NCI-H1417 treated with DMSO at 0.1 percent for 48 hours (cell line): ENCODE results near the gene NAGA.
"Not testable (repeated sequence)": the region's sequence is repeated elsewhere in the genome, so short reads cannot be mapped to it uniquely, and the experiment has no call there.

ENCODE experiments used
- DNase-seq: peaks from one replicate; lab custom pipeline; 2025; lab: John Stamatoyannopoulos, UW

The NAGA gene

DNA sequence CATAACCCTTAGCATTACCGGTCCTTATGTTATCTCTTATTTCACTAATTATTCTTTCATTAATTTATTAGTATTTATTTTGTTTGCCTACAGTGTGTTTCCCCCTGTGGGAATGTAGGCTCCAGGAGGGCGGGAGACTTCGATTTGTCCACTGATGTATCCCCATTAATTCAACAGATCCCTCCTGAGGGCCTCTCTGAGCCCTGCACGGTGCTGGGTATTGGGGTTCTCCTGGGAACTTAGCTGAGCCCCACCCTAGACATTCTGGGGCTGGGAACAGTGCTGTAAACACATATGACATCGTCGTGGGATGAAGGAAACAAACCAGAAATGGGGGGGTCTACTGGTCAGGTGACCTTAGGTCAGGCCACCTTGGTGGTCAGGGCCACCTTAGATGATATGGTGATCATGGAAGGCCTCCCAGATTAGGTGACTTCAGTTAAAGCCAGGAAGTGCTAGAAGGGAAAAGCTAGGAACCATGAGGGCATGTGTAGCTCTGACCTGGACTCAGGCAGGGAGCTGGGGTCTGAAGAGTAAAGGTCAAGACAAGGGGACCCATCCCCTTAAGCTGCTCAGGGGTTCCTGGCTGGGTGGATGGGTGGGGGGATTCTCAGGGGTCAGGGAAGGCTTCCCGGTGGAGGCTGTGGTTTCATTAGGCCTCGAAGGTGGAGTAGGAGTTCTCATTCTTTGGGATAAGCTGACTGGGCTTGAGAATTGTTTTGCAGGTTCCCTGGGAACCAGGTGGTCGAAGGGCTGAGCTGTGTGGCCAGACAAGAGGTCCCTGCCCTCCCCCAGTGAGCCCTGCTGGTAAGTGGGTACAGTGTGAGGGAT is 4.4 kb upstream of the NAGA start:
- no peak for DNase-seq

DNA sequence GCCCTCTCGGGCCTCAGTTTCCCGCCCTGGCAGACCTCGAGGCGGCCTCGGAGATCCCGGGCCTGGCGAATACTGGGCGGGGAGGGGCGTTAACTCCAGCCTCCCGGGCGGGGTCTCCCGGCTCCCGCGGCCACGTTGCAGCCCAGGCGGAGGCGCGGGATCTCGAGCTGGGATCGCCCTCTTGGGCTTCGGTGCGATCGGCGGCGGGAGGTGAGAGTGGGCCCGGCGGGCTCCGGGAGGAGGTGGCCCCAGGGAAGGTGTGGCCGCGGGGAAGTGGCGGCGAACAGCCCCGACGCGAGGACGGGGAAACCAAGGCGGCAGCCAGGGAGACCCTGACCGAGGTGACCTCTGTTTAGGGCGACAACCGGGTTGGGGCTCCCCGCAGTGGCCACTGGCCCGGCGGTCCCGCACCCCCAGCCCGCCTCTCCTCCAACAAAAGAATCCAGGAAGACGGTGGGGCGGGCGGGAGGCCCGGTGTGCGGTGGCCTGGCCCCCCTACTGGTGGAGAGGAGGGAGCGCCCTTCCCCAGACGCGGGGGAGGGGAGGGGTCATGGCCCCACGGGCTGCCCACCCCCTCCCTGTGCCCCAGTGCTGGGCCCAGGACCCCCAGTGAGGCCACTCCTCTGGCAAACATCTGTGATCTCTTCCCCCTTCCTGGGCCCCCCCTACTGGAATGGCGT is 3.7 kb upstream of the NAGA start, which contains the start of gene PHETA2:
Gene PHETA2, plus strand, starts transcription at position 117 of the 680 bp plus-strand sequence. CDS start 3,046 bp downstream, outside the sequence.
- no peak for DNase-seq

DNA sequence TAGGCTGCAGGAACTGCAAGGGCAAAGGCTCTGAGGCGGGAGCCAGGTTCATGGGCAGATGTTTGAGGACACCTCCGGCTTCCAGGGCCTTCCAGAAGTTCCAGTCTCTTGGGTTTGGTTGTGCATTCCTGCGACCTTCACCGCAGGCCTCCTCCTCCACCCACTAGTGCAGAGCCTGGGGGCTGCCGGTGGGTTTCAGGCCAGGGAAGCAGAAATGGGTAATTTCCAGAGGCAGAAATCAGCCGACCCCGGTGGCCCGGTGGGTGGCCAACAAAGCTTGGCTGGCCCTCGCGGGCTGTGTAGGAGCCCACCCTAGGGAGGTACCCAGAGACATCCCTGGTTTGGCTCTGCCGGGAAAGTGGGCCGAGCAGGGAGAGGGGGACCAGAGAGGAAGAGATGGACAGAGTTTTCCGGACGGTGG is 3.0 kb upstream of the NAGA start:
- no peak for DNase-seq

DNA sequence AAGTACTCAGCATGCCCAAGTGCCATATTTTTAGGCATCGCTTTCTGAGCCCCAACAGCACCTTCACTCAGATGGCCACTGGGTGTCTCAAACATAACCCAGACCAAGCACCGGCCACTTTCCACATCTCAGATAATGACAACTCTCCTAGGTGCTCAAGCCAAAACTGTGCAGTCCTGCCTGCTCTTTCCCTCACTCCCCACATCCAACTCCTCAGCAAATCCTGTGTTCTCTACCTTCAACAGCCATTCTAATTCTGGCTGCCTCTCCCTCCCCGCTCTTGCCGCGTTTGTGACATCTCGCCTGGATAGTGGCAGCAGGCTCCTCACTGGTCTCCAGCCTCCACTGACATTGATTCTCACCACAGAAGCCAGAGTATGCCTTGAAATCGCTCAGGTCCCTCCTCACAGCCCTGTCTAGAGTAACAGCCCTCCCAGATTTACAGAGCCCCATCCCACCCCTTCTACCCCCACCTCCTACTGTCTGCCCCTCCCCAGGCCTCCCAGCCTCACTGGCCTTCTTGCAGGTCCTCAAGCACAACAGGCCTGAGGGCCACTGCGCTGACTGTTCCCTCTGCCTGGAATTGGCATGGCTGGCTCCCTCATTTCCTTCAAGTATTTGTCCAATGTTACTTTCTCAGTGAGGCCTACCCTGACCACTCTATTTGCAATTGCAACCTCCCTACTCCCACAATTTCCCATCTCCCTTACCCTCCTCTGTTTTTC is 2.2 kb upstream of the NAGA start:
- no peak for DNase-seq

DNA sequence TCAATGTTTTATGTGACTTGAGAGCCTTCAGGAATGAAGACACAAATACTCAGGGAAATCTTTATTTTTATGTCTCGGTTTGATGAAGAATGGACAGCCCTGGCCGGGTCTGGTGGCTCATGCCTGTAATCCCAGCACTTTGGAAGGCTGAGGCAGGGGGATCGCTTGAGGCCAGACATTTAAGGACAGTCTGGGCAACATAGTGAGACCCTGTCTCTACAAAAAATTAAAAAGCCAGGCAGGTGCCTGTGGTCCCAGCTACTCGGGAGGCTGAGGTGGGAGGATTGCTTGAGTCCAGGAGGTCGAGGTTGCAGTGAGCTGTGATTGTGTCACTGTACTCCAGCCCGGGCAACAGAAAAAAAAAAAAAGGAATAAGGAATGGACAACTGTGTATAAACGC is 896 bp upstream of the NAGA start:
- not testable (repeated sequence) for DNase-seq

DNA sequence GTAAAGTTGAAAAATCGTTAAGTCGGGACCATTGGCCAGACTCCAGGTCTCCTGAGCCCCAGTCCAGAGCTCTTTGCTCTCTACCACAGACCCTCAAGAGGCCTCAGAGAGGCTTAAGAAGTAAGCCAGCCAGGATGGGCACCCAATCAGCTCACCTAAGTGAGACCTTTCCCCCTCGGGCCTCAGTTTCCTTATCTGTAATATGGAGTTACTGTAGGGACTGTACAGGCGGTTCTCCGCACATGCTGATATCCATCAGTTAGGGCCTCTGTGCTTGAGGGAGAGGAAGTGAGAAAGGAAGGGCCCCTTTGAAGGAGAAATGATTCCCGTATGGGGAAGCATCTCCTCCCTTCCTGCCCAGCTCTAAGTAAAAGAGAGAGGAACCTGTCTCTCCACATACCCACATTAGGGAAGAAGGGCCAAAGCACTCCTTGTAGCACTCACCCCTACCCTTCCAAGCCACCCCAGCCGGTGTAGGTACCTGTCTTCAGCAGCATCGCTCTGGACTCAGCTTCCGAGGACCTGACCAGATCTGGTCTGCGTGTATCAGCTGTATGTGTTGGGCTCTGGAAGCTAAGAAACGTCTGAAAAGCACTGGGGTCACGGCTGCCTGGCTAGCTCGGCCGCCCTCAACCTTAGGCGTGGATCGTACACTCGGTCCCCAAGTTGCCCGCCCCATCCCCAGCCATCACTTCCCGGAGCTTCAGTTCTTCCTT is 653 bp downstream of the NAGA start:
- DNase-seq: no peak

DNA sequence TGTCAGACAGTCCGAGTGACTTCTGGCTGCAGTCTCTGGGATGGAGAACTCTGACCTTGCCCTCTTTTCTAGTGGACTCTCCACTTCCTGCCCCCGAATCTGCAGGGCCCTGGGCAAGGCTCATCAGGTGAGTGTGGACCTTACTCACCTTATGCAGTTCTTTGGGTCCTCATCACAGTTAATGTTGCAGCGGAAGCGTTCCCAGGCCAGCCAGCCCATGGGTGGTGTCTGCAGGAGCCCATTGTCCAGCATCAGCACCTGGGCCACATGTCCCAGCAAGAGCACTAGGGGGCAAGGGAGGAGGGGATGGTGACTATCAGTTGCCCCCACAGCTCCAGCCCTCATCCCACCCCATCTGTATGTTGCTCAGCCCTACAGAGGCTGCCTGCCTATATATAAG is 2.3 kb downstream of the NAGA start:
- no peak for DNase-seq

DNA sequence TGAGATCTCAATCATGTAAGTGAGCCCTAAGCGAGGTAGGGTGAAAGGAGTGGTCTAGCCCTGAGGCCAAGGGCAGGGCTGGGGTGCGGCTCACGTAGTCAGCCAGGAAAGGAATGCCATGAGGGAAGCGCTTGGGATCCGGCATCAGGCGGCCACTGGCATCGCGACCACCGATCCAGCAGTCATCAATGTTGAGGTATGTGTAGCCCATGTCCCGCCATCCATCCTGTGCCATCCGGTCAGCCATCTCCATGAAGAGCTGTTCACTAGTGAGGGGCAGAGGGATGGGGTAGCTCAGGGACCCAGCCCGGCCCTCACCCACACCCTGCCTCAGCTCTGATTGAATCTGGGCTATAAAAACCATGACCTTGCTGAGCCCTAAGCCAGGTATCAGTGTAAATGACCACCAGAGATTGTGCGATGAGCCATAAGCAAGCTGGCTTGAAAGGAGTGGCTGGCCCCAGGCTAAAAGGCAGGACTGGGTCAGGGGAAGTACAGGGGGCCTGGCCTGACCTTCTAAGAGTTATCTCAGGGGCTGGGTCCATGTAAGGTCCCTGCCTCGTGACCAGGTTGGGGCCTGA is 2.9 kb downstream of the NAGA start:
- no peak for DNase-seq

DNA sequence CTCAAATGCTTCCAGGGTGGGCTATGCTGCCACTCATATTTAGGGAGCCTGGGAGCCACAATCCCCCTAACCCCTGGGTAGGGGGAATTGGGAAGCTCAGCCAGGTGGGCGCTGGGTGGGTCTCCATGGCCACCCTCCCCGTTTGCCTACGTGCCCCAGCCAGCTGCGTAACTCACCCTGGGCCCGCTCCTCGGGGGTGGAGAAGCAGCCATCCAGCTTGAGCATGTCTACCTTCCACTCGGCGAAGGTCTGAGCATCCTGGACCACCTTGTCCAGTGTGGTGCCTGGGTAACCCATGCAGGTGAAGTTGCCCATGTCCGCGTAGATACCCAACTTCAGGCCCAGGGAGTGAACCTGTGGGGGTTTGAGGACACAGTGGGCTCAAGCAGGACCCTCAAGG is 3.7 kb downstream of the NAGA start:
- no peak for DNase-seq

DNA sequence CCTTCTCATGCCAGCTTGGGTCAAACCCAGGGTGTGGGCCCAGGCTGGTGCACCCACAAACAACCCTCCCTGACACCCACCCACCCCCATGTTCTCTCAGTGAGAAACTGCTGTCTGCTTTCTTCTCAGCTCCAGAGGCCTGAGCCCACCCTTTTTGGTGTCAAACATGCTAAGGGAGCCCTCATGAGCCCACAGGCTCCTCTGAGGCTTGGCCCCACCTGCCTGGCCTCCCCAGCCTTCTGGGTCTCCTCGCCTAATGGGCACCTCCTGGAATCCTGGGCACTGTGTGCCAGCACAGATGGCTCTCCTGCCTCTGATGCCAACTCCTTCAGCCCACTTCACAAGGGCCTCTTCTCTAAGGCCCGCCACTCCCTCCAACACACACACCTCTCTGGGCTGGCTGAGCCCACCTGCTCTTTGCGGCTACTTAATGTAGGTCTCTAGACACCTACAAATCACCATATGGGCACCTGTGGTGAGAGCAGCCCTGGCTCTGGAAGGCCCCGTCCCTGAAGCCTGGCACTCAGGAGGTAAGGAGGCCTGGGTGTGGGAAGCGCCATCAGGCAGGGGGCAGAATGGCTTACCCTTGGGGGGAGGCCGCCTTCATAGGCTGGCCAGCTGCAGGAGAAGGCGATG is 4.4 kb downstream of the NAGA start:
- DNase-seq: no peak

DNA sequence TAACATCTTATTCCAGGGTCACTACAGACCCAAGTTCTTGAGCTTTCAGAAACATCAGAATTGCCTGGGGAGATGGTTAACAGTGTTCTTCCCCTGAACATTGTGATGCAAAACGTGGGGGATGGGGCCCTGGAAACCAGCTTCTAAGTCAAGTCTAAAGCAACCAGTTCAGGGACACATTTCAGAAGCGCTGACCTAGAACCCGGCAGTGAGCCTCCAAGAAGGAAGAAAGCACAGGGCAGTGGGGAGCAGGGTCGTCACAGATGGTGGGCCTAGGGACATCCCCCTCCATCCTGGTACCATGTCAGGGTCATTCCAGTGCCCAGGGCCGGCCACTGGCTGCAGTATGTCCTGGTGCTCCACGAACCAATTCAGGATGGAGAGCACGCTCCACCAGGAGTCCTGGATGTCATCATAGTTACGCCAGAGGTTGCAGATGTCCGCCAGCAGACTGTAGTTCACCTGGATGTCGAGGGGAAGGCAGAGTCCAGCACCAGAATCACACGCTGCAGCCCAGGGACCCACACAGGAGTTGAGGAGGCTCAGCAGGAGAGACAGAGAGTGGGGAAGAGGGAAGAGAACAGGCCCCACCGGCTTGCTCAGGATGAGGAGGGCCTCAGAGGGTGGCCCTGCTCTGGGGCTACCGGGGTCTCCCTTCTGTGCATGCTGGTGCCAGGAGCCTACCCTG is 5.0 kb downstream of the NAGA start:
- no peak for DNase-seq

DNA sequence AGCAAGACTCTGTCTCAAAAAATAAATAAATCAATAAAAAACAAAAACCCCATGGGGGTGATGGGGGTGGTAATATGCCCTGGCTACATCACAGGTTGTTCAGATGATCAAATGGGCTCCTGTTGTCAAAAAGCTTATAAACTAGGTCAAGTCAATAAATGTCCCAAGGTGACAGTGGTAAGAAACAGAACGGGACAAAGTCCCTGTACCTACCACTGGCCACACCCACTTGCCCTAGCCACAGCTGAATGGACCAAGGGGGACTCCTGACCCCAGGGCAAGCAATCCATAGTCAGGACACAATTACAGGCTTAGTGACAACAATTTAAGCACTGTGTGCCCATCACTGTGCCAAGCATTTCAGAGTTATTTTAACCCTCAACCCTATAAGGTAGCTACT is 6.0 kb downstream of the NAGA start:
- DNase-seq: no peak

DNA sequence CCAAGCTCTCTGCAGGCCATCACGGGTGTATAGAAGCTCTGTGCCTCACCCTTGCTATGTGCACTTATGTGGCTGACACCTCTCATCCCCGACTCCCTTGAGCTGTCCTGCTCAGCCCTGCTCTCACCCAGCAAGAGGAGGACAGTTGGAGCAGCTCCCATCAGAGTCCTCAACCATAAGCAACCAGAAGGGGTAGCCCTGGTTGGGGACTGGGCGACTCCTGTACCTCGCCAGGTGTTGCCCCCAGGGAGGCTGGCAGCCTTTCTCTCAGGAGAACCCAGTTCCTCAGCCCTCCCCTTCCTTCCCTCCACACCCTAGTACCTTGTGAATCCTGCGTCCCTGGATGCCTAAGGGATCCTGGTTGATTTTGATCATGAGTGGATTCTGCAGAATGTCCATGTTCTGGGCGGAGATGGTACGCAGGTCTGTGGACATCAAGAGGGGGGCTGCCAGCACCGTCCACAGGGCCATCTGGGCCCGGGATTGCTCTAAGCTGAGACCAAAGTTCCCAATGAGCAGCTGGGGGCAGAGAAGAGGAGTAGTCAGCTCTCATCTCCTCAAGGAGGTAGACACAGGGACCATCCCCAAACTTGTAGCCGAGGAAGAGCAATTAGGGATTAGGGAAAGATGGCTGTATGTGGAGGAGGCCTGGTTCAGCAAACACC is 8.0 kb downstream of the NAGA start:
- no peak for DNase-seq

DNA sequence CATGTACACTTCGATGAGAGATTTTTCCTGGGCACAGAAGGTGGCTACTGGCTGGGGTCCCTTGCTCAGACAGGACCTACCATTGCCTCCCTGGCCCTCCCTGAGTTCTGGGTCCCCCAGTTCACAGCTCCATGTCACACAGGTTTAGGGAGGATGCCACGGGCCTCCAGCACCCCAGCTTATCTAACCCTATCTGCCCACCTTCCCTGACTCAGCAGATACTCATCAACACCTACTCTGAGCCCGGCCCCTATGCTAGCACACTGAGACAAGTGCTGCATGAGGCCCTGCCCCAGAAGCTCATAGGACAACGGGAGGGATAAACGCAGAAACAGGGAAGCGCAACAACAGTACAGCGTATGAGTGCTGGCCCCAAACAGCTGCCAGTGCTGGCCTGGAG is 9.6 kb downstream of the NAGA start:
- no peak for DNase-seq

DNA sequence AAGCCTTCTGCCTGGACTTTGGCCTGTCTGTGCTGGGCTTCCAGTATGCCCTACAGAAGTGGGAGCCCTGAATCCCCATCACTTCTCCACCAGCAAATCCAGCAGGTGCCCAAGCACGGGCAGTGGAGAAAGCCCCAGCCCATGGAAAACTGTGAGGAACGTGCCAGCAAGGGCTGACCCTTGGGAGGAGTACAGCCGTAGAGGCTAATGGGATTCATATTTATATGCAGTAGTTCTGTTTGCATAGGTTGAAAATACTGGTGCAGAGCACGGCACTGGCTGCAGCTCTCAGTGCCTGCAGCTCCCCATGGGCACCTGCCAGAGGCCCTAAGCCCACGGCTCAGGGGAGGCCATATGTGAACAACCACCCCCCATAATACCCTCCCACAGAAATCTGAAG is 10.1 kb downstream of the NAGA start:
- DNase-seq: no peak

DNA sequence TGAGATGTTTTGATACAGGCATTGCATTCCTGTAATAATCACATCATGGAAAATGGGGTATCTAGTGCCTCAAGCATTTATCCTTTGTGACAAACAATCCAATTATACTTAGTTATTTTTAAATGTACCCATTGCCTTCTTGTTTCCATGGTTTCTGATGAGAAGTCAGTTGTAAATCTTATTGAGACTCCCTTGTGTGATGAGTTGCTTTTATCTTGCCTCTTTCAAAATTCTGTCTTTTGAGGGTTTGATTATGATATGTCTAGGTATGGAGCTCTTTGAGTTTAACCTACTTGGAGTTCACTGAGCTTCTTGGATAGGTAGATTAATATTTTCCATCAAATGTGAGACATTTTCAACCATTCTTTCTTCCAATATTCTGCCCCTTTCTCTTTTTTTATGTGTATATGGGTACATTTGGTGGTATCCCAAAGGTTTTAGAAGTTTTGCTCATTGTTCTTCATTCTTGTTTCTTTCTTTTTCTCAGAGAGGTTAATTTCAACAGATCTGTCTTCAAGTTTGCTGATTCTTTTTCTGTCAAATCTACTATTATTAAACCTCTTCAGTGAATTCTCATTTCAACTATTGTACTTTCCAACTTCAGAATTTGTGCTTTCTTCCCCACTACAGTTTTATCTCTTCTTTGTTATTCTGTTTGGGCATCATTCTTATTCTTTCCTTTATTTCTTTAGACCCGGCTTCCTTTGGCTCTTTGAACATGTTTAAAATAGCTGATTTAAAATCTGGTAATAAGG is 13.7 kb downstream of the NAGA start:
- DNase-seq: no peak

DNA sequence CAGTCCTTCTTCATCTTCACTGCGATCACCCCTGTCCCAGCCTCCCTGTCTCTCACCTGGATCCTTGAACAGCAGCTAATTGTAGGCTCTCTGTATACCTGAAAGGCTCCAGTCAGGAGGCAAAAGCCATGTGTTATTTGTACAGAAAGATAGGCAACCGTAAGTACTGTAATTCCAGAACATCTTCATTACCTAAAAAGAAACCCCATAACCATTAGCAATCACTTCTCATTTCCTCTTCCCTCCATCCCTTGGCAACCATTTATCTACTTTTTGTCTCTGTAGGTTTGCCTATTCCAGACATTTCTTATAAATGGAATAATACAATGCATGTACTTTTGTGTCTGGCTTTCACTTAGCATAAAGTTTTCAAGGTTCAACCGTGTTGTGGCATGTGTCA is 17.8 kb downstream of the NAGA start:
- DNase-seq: no peak

DNA sequence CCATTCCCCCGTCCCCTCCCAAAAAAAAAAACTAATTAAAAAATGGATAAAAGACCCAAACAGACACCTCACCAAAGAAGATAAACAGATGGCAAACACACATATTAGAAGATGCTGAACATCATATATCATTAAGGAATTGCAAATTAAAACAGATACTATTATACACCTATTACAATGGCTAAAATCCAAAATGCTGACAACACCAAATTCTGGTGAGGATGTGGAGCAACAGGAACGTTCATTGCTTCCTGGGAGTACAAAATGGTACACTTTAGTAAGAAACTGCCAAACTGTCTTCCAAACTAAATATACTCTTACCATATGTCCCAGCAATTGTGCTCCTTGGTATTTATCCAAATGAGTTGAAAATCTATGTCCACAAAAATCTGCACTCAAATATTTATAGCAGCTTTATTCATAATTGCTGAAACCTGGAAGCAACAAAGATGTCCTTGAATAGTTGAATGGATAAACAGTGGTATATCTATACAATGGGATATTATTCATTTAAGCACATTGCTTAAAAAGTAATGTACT is 19.9 kb downstream of the NAGA start:
- no peak for DNase-seq

DNA sequence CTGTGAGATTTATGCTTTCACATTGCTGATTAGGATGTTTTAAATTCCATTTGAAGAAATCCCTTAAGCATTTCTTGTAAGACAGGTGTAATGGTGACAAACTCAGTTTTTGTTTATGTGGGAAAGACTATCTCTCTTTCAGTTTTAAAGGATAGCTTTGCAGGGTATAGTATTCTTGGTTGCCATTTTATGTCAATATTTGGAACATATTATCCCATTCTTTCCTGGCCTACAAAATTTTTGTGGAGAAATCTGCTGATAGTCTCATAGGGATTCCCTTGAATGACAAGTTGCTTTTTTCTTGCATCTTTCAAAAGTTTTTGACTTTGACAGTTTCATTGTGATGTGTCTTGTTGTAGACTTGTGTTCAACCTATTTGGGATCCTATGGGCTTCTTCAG is 28.8 kb downstream of the NAGA start:
- DNase-seq: no peak
